ENCODE data around the gene RS1. TPM values are rescaled to one million over a fixed set of nuclear protein-coding genes. Genes with fewer than 3 reads are reported as not detected.

The RS1 gene
- total and polyA plus RNA-seq, 9 of the 15 experiments (the other 6 are each of a cell fraction or from before 2014, with no cell fraction given) = not detected

- TF ChIP-seq, protein P1, sequence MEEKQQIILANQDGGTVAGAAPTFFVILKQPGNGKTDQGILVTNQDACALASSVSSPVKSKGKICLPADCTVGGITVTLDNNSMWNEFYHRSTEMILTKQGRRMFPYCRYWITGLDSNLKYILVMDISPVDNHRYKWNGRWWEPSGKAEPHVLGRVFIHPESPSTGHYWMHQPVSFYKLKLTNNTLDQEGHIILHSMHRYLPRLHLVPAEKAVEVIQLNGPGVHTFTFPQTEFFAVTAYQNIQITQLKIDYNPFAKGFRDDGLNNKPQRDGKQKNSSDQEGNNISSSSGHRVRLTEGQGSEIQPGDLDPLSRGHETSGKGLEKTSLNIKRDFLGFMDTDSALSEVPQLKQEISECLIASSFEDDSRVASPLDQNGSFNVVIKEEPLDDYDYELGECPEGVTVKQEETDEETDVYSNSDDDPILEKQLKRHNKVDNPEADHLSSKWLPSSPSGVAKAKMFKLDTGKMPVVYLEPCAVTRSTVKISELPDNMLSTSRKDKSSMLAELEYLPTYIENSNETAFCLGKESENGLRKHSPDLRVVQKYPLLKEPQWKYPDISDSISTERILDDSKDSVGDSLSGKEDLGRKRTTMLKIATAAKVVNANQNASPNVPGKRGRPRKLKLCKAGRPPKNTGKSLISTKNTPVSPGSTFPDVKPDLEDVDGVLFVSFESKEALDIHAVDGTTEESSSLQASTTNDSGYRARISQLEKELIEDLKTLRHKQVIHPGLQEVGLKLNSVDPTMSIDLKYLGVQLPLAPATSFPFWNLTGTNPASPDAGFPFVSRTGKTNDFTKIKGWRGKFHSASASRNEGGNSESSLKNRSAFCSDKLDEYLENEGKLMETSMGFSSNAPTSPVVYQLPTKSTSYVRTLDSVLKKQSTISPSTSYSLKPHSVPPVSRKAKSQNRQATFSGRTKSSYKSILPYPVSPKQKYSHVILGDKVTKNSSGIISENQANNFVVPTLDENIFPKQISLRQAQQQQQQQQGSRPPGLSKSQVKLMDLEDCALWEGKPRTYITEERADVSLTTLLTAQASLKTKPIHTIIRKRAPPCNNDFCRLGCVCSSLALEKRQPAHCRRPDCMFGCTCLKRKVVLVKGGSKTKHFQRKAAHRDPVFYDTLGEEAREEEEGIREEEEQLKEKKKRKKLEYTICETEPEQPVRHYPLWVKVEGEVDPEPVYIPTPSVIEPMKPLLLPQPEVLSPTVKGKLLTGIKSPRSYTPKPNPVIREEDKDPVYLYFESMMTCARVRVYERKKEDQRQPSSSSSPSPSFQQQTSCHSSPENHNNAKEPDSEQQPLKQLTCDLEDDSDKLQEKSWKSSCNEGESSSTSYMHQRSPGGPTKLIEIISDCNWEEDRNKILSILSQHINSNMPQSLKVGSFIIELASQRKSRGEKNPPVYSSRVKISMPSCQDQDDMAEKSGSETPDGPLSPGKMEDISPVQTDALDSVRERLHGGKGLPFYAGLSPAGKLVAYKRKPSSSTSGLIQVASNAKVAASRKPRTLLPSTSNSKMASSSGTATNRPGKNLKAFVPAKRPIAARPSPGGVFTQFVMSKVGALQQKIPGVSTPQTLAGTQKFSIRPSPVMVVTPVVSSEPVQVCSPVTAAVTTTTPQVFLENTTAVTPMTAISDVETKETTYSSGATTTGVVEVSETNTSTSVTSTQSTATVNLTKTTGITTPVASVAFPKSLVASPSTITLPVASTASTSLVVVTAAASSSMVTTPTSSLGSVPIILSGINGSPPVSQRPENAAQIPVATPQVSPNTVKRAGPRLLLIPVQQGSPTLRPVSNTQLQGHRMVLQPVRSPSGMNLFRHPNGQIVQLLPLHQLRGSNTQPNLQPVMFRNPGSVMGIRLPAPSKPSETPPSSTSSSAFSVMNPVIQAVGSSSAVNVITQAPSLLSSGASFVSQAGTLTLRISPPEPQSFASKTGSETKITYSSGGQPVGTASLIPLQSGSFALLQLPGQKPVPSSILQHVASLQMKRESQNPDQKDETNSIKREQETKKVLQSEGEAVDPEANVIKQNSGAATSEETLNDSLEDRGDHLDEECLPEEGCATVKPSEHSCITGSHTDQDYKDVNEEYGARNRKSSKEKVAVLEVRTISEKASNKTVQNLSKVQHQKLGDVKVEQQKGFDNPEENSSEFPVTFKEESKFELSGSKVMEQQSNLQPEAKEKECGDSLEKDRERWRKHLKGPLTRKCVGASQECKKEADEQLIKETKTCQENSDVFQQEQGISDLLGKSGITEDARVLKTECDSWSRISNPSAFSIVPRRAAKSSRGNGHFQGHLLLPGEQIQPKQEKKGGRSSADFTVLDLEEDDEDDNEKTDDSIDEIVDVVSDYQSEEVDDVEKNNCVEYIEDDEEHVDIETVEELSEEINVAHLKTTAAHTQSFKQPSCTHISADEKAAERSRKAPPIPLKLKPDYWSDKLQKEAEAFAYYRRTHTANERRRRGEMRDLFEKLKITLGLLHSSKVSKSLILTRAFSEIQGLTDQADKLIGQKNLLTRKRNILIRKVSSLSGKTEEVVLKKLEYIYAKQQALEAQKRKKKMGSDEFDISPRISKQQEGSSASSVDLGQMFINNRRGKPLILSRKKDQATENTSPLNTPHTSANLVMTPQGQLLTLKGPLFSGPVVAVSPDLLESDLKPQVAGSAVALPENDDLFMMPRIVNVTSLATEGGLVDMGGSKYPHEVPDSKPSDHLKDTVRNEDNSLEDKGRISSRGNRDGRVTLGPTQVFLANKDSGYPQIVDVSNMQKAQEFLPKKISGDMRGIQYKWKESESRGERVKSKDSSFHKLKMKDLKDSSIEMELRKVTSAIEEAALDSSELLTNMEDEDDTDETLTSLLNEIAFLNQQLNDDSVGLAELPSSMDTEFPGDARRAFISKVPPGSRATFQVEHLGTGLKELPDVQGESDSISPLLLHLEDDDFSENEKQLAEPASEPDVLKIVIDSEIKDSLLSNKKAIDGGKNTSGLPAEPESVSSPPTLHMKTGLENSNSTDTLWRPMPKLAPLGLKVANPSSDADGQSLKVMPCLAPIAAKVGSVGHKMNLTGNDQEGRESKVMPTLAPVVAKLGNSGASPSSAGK (IDR thresholded peaks at IDR 0.05) = peak; percentile 36; the same call in 1 of the 2 replicates
- TF ChIP-seq NR2C2 (CRISPR knock-in tag; IDR thresholded peaks at IDR 0.05) (no peak), NR2C2 (tag; IDR thresholded peaks at IDR 0.05) (peak; percentile 55), SLC30A9 (CRISPR knock-in tag; IDR thresholded peaks at IDR 0.05) (no peak), RBBP5 (IDR thresholded peaks at IDR 0.05; ENCODE audit: borderline replicate concordance, insufficient read depth, low read length, poor library complexity, severe bottlenecking) (peak; percentile 100), HMGN3 (IDR thresholded peaks at IDR 0.05; ENCODE audit: borderline replicate concordance, extremely low read depth, insufficient read length, low read depth, low read length) (peak; percentile 30), ZNF584 (CRISPR knock-in tag; IDR thresholded peaks at IDR 0.05; ENCODE audit: low read depth) (no peak), ZFX (CRISPR knock-in tag; IDR thresholded peaks at IDR 0.05) (peak; percentile 54), CBX1 (IDR thresholded peaks at IDR 0.05; ENCODE audit: low read depth) (0 out of 2 replicates have a peak, but pooled peaks have one; percentile 50), BRF1 (IDR thresholded peaks at IDR 0.05; ENCODE audit: borderline replicate concordance, extremely low read depth, insufficient read length) (peak; percentile 30)
These were observed 3.2 kb upstream of the RS1 start (continued) for GRCh38 chrX:18674788-18675735.

Data from K562 (cell line).